Measurements from ENCODE around the gene KDM2A.

KDM2A gene

DNA sequence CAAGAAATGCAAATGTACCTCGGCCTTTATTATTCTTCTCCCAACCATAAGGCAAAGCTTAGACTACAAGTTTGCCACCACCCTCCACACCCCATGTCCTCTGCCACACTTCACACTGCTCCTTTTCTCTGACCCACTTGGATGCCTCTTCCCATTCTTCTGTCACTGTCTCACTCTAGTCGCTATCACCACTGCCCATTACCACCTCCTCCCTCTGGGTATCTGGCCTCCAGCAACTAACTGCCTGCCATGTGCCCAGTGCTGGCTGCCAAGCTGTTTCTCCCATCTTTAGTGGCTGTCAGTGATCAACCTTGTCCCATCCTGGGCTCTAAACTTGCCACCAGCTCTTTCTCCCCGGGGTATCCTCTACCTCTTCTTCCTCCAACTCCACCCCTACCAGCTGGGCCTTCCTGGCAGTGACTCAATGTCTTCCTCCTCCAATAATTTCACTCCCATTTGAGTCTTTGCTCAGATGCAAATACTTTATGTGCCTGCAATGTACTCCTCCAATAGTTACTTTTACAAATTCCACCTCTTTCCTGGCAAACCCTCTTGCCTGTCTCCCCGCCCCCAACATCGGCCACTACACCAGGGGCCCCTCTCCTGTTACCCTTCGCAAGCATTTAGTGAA, 20.1 kb upstream of the KDM2A start:
- Histone ChIP-seq H3K9ac (ENCODE audit: low read depth, low read length) (no peak overlapping the region), H3K27me3 (ENCODE audit: control insufficient read depth, insufficient read depth, low read length) (no peaks in the 10 kb centered on the region), H3K4me1 (ENCODE audit: control insufficient read depth, insufficient read depth, low read length) (peaks cover 2% of the 10 kb centered on the region), H3K4me3 (ENCODE audit: low read depth, low read length) (no peak overlapping the region), H3K9me3 (ENCODE audit: control insufficient read depth, insufficient read depth, low read length) (no peaks in the 10 kb centered on the region), H3K36me3 (ENCODE audit: control insufficient read depth, insufficient read depth, low read length) (no peaks in the 10 kb centered on the region)

DNA sequence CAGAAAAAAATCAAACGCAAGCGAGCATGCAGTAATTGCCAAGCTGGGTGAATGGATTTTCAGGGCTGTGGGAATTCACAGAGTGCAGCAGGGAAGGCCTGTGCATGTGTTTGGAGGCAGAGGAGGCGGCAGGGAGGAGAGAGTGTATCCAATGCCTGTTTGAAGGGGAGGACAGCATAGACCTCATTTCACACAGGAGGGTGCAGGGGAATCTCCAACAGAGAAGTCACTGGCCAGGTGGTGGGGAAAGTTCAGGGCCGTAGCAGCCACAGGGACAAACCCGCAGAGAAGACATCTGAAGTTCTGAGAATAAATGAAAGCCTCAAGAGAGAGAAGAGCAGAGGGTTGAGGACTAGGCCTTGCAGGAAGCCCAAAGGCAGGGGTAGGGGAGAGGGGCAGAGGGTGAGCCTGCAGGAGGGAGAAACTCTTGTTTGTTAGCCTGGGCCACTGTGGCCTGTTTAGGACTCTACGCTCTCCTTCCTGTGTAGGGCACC, 19.2 kb upstream of the KDM2A start:
- no peaks in the 10 kb centered on the region for H3K27me3 ChIP-seq (ENCODE audit: control insufficient read depth, insufficient read depth, low read length)
- peaks cover 2% of the 10 kb centered on the region for H3K4me1 ChIP-seq (ENCODE audit: control insufficient read depth, insufficient read depth, low read length)
- no peak overlapping the region for H3K9ac ChIP-seq (ENCODE audit: low read depth, low read length)
- H3K9me3 ChIP-seq (ENCODE audit: control insufficient read depth, insufficient read depth, low read length), result no peaks in the 10 kb centered on the region
- H3K36me3 ChIP-seq (ENCODE audit: control insufficient read depth, insufficient read depth, low read length), result no peaks in the 10 kb centered on the region
- H3K4me3 ChIP-seq (ENCODE audit: low read depth, low read length), result no peak overlapping the region

DNA sequence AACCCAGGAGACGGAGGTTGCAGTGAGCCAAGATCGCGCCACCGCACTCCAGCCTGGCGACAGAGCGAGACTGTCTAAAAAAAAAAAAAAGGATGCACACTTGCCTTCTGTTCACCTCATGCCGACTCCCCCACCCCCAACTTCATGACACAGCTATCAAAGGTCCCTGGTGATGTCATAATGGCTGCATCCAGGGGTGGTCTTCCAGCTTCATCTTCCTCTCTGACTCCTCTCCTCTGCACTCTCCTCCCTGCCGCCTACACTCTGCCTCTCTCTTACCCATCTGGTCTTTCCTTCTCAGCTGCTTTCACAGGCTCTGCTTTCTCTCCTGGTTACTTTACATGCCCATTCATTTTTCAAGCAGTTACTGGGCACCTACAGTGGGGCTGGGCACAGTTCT, 16.4 kb upstream of the KDM2A start:
- Histone ChIP-seq H3K4me3 (ENCODE audit: low read depth, low read length) (no peak overlapping the region), H3K9ac (ENCODE audit: low read depth, low read length) (no peak overlapping the region), H3K36me3 (ENCODE audit: control insufficient read depth, insufficient read depth, low read length) (no peaks in the 10 kb centered on the region), H3K27me3 (ENCODE audit: control insufficient read depth, insufficient read depth, low read length) (no peaks in the 10 kb centered on the region), H3K9me3 (ENCODE audit: control insufficient read depth, insufficient read depth, low read length) (no peaks in the 10 kb centered on the region), H3K4me1 (ENCODE audit: control insufficient read depth, insufficient read depth, low read length) (peaks cover 2% of the 10 kb centered on the region)

DNA sequence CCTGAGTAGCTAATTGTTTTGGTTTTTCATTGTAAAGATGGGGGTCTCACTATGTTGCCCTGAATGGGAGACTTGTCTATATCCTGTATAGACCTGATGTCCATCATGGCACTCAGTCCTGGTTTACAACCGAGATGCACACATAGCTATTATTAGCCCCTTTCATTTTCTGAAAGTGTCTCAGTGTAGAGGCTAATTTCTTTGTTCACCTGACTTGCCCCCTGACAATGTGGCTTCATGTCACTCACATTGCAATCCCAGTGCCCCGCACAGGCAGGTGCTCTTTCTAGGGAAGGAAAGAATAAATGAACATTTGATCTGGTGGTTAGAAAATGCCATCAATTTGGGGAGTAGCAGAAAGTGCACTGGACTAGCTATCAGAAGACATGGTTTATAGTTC, 13.1 kb upstream of the KDM2A start:
- Histone ChIP-seq H3K36me3 (ENCODE audit: control insufficient read depth, insufficient read depth, low read length) (no peaks in the 10 kb centered on the region), H3K27me3 (ENCODE audit: control insufficient read depth, insufficient read depth, low read length) (no peaks in the 10 kb centered on the region), H3K9me3 (ENCODE audit: control insufficient read depth, insufficient read depth, low read length) (no peaks in the 10 kb centered on the region), H3K4me1 (ENCODE audit: control insufficient read depth, insufficient read depth, low read length) (no peaks in the 10 kb centered on the region), H3K4me3 (ENCODE audit: low read depth, low read length) (no peak overlapping the region), H3K9ac (ENCODE audit: low read depth, low read length) (no peak overlapping the region)

DNA sequence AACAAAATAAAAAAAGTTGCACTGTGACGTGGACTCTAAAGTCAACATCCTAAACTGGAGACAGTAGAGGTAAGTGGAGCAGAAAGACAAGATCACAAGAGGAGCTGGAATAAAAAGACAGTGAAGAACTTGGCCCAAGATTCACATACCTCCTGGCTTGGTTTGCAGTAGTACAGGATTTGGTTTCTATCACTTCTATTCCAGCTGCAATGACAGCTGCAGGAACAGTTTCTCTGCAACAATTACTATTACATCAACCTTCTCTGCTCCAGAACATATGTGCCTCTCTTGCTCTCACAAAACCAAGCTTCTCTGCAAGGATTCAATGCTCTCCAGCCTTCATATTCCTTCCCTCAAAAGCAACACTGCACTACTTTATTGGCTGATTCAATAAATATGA, 7.8 kb upstream of the KDM2A start:
- H3K9me3 ChIP-seq (ENCODE audit: control insufficient read depth, insufficient read depth, low read length), result no peaks in the 10 kb centered on the region
- no peaks in the 10 kb centered on the region for H3K36me3 ChIP-seq (ENCODE audit: control insufficient read depth, insufficient read depth, low read length)
- no peak overlapping the region for H3K9ac ChIP-seq (ENCODE audit: low read depth, low read length)
- no peaks in the 10 kb centered on the region for H3K27me3 ChIP-seq (ENCODE audit: control insufficient read depth, insufficient read depth, low read length)
- H3K4me3 ChIP-seq (ENCODE audit: low read depth, low read length), result no peak overlapping the region
- H3K4me1 ChIP-seq (ENCODE audit: control insufficient read depth, insufficient read depth, low read length), result no peaks in the 10 kb centered on the region

DNA sequence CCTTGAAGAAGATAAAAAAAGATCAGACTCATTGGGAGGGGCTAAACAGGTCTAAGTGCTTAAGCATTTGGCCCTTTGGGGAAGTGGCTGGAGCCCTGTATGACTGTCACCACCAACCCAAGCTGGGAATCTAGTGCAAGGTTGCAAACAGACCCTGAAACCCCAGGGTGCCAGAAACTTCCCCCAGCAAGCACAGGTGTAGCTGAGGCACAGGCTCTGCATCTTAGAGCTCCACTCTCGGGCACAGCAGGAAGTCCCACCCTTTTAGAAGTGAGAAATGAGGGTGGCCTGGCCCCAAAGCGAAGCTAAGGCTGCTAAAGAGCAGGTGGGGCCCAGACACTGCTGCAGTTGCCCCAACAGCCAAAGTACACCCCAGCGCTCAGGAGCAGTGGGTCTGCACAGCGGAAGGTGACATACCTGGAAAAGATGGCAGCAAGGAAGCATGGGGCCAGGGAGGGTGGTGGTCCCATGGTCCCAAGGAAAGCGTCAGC, 5.8 kb upstream of the KDM2A start:
- peaks cover 8% of the 10 kb centered on the region for H3K4me1 ChIP-seq (ENCODE audit: control insufficient read depth, insufficient read depth, low read length)
- H3K9me3 ChIP-seq (ENCODE audit: control insufficient read depth, insufficient read depth, low read length), result no peaks in the 10 kb centered on the region
- no peak overlapping the region for H3K4me3 ChIP-seq (ENCODE audit: low read depth, low read length)
- no peaks in the 10 kb centered on the region for H3K36me3 ChIP-seq (ENCODE audit: control insufficient read depth, insufficient read depth, low read length)
- H3K27me3 ChIP-seq (ENCODE audit: control insufficient read depth, insufficient read depth, low read length), result peaks cover 4% of the 10 kb centered on the region
- no peak overlapping the region for H3K9ac ChIP-seq (ENCODE audit: low read depth, low read length)

DNA sequence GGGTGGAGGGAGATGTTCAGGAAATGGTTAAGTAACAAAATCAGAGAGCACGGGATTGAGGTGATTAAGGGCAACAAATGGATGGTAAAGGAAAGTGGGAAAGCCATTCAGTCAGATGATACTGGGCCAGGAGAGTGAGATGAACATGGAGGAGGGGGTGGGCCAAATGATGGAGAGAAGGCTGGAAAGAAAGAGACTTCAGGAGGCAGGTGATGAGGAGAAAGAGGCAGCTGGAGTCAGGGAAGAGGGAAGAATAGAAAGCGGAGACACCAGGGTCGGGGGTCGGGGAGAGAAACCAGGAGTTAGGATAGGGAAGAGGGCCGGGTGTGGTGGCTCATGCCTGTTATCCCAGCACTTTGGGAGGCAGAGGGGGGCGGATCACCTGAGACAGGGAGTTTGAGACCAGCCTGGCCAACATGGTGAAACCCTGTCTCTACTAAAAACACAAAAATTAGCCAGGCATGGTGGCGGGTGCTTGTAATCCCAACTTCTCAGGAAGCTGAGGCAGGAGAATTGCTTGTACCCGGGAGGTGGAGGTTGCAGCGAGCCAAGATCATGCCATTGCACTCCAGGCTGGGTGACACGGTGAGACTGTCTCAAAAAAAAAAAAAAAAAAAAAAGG, 4.7 kb upstream of the KDM2A start:
- peaks cover 8% of the 10 kb centered on the region for H3K4me1 ChIP-seq (ENCODE audit: control insufficient read depth, insufficient read depth, low read length)
- H3K9me3 ChIP-seq (ENCODE audit: control insufficient read depth, insufficient read depth, low read length), result no peaks in the 10 kb centered on the region
- no peak overlapping the region for H3K9ac ChIP-seq (ENCODE audit: low read depth, low read length)
- H3K36me3 ChIP-seq (ENCODE audit: control insufficient read depth, insufficient read depth, low read length), result no peaks in the 10 kb centered on the region
- peaks cover 4% of the 10 kb centered on the region for H3K27me3 ChIP-seq (ENCODE audit: control insufficient read depth, insufficient read depth, low read length)
- no peak overlapping the region for H3K4me3 ChIP-seq (ENCODE audit: low read depth, low read length)

DNA sequence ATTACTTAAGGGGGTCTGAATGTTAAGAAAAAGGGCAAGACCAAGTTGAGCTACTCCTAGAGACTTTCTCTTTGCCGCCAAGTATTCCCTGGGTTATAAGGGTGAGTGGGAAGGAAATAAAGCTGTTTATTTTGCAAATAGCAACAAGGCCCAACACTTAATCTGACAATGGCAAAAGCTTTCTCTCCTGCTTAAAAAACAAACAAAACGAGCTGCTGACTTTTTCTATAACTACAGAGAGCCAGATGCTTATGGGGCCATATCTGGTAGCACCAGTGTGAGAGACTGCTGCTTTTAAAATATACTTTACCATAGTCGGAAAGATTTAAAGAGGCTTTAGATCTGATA, 2.3 kb upstream of the KDM2A start:
- Histone ChIP-seq H3K27me3 (ENCODE audit: control insufficient read depth, insufficient read depth, low read length) (peaks cover 4% of the 10 kb centered on the region), H3K9me3 (ENCODE audit: control insufficient read depth, insufficient read depth, low read length) (no peaks in the 10 kb centered on the region), H3K4me3 (ENCODE audit: low read depth, low read length) (no peak overlapping the region), H3K36me3 (ENCODE audit: control insufficient read depth, insufficient read depth, low read length) (no peaks in the 10 kb centered on the region), H3K9ac (ENCODE audit: low read depth, low read length) (no peak overlapping the region), H3K4me1 (ENCODE audit: control insufficient read depth, insufficient read depth, low read length) (peaks cover 8% of the 10 kb centered on the region)

DNA sequence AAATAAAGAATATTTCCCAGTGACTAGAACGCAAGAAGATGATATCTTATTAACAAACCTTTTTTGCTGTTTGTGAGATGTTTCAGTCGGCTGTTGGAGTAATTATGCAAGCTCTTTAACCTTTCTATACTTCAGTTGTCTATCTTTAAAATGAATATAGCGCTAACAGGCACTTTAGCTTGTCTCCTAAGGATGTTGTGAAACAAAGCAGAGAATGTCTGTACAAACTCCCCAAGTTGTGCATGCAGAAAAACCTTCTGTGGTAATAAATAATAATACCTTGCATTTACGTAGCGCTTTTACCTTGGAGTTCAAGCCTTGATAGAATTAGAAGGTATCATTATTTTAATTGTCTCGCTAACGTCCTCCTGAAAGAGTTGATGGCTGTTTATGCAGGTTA, 1.9 kb upstream of the KDM2A start:
- Histone ChIP-seq H3K9me3 (ENCODE audit: control insufficient read depth, insufficient read depth, low read length) (no peaks in the 10 kb centered on the region), H3K36me3 (ENCODE audit: control insufficient read depth, insufficient read depth, low read length) (no peaks in the 10 kb centered on the region), H3K9ac (ENCODE audit: low read depth, low read length) (no peak overlapping the region), H3K4me1 (ENCODE audit: control insufficient read depth, insufficient read depth, low read length) (peaks cover 8% of the 10 kb centered on the region), H3K4me3 (ENCODE audit: low read depth, low read length) (peak overlapping the region; percentile 50), H3K27me3 (ENCODE audit: control insufficient read depth, insufficient read depth, low read length) (peaks cover 4% of the 10 kb centered on the region)

DNA sequence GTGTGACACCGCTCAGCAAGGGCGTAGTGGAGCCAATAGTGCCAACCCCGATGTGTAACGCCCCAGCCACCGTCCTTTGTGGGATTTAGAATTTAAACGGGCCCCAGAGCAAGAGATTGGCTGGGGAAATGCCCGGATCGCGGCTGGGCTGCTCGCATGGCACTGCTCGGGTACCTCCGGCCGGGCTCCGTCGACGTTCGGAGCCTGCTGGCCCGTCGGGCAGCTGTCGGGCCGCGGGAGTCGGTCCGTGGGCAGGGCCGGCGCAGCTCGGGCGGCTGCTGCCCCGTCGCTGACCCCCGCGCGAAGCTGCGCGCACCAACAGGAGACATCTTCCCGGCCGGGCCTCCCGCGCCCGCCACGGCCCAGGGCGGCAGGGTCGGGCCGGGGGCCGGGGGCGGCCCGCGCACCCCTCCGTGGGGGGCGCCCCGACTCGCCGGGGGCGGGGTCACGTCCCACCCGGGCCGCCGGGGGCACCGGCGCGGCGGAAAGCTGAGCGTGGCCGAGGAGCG, 1.3 kb upstream of the KDM2A start:
- H3K36me3 ChIP-seq (ENCODE audit: control insufficient read depth, insufficient read depth, low read length), result no peaks in the 10 kb centered on the region
- peak overlapping the region; percentile 50 for H3K4me3 ChIP-seq (ENCODE audit: low read depth, low read length)
- no peaks in the 10 kb centered on the region for H3K9me3 ChIP-seq (ENCODE audit: control insufficient read depth, insufficient read depth, low read length)
- no peak overlapping the region for H3K9ac ChIP-seq (ENCODE audit: low read depth, low read length)
- peaks cover 4% of the 10 kb centered on the region for H3K27me3 ChIP-seq (ENCODE audit: control insufficient read depth, insufficient read depth, low read length)
- H3K4me1 ChIP-seq (ENCODE audit: control insufficient read depth, insufficient read depth, low read length), result peaks cover 8% of the 10 kb centered on the region

DNA sequence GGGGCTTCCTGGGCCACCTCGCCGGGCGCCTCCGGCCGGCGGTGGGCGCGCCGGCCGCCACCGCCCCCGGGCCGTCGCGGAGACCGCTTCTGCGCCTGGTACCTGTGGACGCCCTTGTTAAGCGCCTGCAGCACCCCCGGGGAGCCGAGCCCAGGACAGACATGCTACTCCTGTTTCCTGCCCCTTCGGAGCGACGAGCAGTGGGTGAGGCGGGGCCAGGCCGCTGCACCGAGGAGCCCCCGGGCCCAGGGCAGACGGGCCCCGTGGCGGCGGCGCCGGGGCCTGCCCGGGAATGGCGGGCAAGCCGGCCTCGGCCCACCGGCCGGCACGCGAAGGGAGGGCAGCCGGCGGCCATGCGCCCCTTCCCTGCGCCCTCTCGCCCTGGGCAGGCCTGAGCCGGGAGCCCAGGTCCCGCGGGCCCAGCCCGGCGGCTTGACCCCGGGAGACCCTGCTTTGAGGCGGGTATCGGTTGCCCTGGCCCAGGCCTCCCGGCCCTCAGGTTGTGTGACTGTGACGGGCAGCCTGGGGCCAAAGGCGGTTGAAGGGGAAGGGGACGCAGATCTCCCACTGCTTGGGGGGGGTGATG, 789 bp upstream of the KDM2A start:
- Histone ChIP-seq H3K27me3 (ENCODE audit: control insufficient read depth, insufficient read depth, low read length) (peaks cover 4% of the 10 kb centered on the region), H3K9me3 (ENCODE audit: control insufficient read depth, insufficient read depth, low read length) (no peaks in the 10 kb centered on the region), H3K4me1 (ENCODE audit: control insufficient read depth, insufficient read depth, low read length) (peaks cover 8% of the 10 kb centered on the region), H3K9ac (ENCODE audit: low read depth, low read length) (peak overlapping the region; percentile 76), H3K4me3 (ENCODE audit: low read depth, low read length) (peak overlapping the region; percentile 50), H3K36me3 (ENCODE audit: control insufficient read depth, insufficient read depth, low read length) (no peaks in the 10 kb centered on the region)

All from iPS-15b (cell line).